Nephron (organoid): ENCODE data around the gene PHF13.
"Not testable (repeated sequence)": the region's sequence is repeated elsewhere in the genome, so short reads cannot be mapped to it uniquely, and the experiment has no call there.

Experiments used
- H3K27ac Mint-ChIP-seq, 3 experiments: 2 replicates each; pipeline ENCODE4 v1.8.0; 2020; ENCODE audit warnings: mixed read lengths in 3 of 3, mild to moderate bottlenecking in 2 of 3, moderate library complexity in 1 of 3
- H3K27me3 Mint-ChIP-seq: 2 replicates; pipeline ENCODE4 v1.8.0; 2021; ENCODE audit warnings: low read depth, mild to moderate bottlenecking, moderate library complexity, mixed read lengths
- H3K36me3 Mint-ChIP-seq: 2 replicates; pipeline ENCODE4 v1.8.0; 2020; ENCODE audit warnings: low read depth, mixed read lengths
- H3K4me1 Mint-ChIP-seq: 2 replicates; pipeline ENCODE4 v1.8.0; 2020; ENCODE audit warnings: mixed read lengths
- H3K4me3 Mint-ChIP-seq, 3 experiments: 2 replicates each; pipeline ENCODE4 v1.8.0; 2020; ENCODE audit warnings: mild to moderate bottlenecking in 3 of 3, mixed read lengths in 3 of 3, moderate library complexity in 2 of 3
- H3K9me3 Mint-ChIP-seq: 2 replicates; pipeline ENCODE4 v1.8.0; 2020; ENCODE audit warnings: mixed read lengths
- TF ChIP-seq, protein P1 (sequence below), 3 experiments: fragments of 200-600 bp; sonication (generic); IDR thresholded peaks; one replicate each; pipeline ENCODE4 v1.5.0; 2021; ENCODE audit warnings: antibody characterized with exemption in 3 of 3; ENCODE audit not compliant: unreplicated experiment in 3 of 3

The PHF13 gene

DNA sequence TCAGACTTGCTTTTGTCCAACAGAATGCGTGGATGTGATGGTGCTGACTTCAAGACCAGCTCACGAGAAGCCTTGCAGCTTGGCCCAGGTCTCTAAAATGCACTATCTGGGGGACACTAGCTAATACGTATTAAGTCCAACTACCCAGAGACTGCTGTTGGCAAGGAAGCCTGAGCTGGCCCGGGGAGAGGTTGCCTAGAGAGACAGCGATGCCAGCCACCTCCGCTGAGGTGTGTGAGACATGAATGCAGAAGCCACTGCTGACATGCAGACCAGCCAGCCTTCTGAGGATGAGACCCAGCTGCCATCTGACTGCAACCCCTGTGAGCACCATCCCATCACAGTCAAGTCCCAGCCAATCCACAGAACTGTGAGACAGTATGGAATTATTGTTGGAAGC lies 43.6 kb downstream of the PHF13 start:
- TF ChIP-seq, protein P1, sequence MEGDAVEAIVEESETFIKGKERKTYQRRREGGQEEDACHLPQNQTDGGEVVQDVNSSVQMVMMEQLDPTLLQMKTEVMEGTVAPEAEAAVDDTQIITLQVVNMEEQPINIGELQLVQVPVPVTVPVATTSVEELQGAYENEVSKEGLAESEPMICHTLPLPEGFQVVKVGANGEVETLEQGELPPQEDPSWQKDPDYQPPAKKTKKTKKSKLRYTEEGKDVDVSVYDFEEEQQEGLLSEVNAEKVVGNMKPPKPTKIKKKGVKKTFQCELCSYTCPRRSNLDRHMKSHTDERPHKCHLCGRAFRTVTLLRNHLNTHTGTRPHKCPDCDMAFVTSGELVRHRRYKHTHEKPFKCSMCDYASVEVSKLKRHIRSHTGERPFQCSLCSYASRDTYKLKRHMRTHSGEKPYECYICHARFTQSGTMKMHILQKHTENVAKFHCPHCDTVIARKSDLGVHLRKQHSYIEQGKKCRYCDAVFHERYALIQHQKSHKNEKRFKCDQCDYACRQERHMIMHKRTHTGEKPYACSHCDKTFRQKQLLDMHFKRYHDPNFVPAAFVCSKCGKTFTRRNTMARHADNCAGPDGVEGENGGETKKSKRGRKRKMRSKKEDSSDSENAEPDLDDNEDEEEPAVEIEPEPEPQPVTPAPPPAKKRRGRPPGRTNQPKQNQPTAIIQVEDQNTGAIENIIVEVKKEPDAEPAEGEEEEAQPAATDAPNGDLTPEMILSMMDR (IDR thresholded peaks at IDR 0.05; ENCODE audit: unreplicated experiment in 3 of 3) = no peak
- no peak overlapping the region for H3K4me3 Mint-ChIP-seq
- H3K36me3 Mint-ChIP-seq = peaks cover 26% of the 10 kb centered on the region
- H3K4me1 Mint-ChIP-seq = peaks cover 27% of the 10 kb centered on the region
- H3K27ac Mint-ChIP-seq = peak overlapping the region in 1 of 3 experiments; percentile 56
- H3K9me3 Mint-ChIP-seq = no peaks in the 10 kb centered on the region
- no peaks in the 10 kb centered on the region for H3K27me3 Mint-ChIP-seq

DNA sequence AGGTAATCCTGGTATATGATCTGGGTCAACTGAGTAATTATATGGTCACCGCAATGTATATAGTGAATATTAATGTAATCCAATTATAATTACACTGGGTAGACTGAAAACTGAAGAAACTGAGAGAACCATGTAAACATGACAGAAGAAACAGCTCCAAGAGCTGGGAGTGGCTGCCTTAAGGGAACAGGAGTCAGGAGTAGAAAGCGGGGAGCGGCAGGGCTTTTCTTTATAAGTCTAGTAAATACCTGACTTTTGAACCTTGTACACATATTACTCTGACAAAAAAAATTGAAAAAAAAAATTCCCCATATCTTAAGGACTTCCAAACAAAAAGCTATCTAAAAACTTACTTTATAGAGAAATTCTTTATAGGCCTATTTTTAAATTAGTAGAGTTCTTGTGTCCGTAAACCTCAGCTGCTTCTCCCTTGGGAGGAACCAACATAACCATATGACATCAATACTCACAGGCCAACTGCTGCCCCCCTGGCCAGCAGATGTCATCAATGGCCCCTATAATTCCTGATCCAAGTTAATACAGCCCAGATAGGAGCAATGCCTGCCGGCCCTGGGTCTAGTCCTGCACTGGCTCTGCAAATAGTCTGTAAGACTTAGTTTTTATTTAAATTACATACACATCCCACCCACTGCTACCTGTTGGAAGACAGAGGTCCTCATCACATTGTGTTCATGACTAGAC lies 45.0 kb downstream of the PHF13 start:
- H3K27me3 Mint-ChIP-seq = no peaks in the 10 kb centered on the region
- TF ChIP-seq, protein P1 (IDR thresholded peaks at IDR 0.05; ENCODE audit: unreplicated experiment in 3 of 3) = no peak
- H3K27ac Mint-ChIP-seq = peak overlapping the region; percentile 6 to 67 (median 57)
- peaks cover 20% of the 10 kb centered on the region for H3K4me1 Mint-ChIP-seq
- H3K9me3 Mint-ChIP-seq = no peaks in the 10 kb centered on the region
- peaks cover 30% of the 10 kb centered on the region for H3K36me3 Mint-ChIP-seq
- no peak overlapping the region for H3K4me3 Mint-ChIP-seq

DNA sequence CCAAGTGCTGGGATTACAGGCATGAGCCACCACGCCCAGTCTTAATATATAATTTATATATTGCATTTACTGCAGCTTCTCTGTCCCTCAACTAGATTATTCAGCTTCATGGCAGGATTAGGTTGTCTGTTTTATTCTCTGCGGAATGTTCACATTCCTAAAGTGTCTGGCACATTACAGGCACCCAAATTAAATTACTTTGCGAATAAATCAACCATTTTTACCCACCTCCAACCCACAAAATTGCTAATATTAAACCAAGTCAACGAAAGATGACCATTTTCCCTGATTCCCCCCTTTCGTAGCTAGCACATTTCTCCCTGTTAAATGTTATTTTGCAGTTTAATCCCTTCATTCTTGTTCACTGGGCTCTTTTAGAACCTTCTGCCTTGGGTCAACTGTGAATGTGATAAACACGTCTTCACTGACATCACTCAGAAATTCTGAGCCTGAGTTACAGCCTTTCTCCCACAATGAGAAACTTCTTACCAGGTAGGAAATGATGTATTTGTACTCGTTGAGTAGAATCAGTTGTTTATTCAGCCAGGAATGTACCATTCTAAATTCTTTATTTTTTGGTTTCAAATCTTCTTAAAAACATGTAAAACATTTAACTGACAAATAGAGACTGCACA lies 47.0 kb downstream of the PHF13 start:
- Mint-ChIP-seq H3K36me3 (peaks cover 37% of the 10 kb centered on the region), H3K4me3 (no peak overlapping the region), H3K27me3 (no peaks in the 10 kb centered on the region), H3K4me1 (peaks cover 13% of the 10 kb centered on the region), H3K27ac (peak overlapping the region; percentile 8 to 36 (median 24)), H3K9me3 (no peaks in the 10 kb centered on the region)
- TF ChIP-seq, protein P1 (IDR thresholded peaks at IDR 0.05; ENCODE audit: unreplicated experiment in 3 of 3) = no peak

DNA sequence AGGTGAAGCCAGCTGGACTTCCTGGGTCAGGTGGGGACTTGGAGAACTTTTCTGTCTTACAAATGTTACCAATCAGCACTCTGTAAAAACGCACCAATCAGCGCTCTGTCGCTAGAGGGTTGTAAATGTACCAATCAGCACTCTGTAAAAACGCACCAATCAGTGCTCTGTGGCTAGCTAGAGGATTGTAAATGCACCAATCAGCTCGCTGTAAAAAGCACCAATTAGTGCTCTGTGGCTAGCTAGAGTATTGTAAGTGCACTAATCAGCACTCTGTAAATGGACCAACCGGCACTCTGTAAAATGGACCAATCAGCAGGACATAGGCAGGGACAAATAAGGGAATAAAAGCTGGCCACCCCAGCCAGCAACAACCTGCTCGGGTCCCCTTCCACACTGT lies 48.9 kb downstream of the PHF13 start:
- H3K4me3 Mint-ChIP-seq, H3K27me3 Mint-ChIP-seq, H3K9me3 Mint-ChIP-seq, H3K27ac Mint-ChIP-seq: not testable (repeated sequence)
- Mint-ChIP-seq H3K36me3 (peaks cover 52% of the 10 kb centered on the region), H3K4me1 (peaks cover 13% of the 10 kb centered on the region)

DNA sequence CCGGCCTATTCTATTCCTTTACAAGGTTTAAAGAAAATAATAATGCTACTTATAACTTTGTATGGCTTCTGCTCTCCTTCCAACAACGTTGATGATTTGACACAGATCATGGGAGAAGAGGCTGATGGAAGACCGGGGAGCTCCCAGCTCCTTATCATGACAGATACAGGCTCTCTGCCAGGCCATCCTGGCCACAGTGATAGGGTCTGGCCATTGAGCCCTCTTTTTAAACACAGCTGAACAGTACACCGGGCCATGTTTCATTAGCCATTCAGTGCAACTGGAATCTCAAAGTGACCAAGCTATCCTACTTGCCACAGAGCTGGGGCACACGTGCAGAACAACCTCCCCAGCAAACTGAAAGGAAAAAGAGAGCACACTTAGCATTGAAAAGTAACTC lies 53.2 kb downstream of the PHF13 start:
- peaks cover 56% of the 10 kb centered on the region for H3K36me3 Mint-ChIP-seq
- TF ChIP-seq, protein P1 (IDR thresholded peaks at IDR 0.05; ENCODE audit: unreplicated experiment in 3 of 3) = no peak
- peaks cover under 1% of the 10 kb centered on the region for H3K4me1 Mint-ChIP-seq
- H3K27ac Mint-ChIP-seq = no peak overlapping the region
- no peaks in the 10 kb centered on the region for H3K9me3 Mint-ChIP-seq
- H3K4me3 Mint-ChIP-seq = no peak overlapping the region
- H3K27me3 Mint-ChIP-seq = no peaks in the 10 kb centered on the region

DNA sequence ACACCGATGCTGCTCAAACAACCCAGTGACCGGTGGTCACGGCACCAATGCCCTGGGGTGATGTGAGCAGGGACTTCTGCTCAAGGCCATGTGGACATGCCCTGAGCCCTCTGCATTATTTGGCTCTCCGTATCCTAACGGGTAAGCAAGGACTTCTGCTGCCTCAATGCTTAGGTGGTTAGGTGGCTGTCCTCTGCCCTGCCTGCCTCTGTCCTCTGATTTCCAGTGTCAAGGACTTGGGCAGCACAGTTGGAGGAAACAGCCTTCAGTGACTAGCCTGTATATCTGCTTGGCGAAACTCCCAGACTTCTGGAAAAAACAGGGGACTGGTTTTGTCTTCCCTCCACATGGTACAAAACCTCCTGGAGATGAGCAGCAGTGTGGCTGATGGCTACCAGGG lies 53.6 kb downstream of the PHF13 start:
- peaks cover 56% of the 10 kb centered on the region for H3K36me3 Mint-ChIP-seq
- H3K4me3 Mint-ChIP-seq = no peak overlapping the region
- H3K4me1 Mint-ChIP-seq = peaks cover under 1% of the 10 kb centered on the region
- no peaks in the 10 kb centered on the region for H3K27me3 Mint-ChIP-seq
- H3K27ac Mint-ChIP-seq = no peak overlapping the region
- TF ChIP-seq, protein P1 (IDR thresholded peaks at IDR 0.05; ENCODE audit: unreplicated experiment in 3 of 3) = no peak
- no peaks in the 10 kb centered on the region for H3K9me3 Mint-ChIP-seq
